ENCODE measurements around the gene ZMIZ1.

The ZMIZ1 gene

DNA sequence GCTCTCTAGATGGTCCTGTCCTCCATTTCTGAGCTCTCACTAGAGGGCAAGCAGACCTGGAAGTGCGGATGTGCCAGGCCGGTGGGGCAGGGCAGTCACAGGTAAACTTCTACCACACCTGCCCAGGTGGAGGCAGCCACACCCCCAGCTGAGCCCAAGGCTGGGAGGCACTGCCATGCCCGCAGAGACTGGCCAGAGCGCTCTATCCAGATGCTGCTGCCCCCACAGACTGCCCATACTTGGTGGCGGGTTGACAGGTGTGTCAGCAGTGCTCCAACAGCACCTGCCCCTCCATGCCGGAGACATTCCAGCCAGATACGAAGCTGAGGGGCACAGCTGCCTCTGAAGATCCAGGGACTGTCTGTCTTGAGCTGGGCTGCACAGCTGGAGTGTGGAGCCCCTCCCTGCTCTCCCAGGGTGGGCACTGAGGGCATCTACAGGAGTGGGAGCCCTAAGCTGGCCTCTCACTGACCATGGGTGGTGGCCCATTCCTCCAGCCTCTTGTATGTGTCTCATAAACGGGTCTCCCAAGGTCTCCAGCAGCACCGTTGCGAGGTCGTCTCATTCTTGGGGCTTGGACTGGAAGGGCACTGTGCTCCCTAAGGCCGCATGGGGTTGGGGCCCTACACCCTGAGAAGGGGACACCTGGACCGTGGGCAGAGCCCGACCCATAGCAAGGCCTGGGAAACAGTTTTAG is 240.4 kb downstream of the ZMIZ1 start:
- no peak for DNase-seq (ENCODE audit: low spot score)

DNA sequence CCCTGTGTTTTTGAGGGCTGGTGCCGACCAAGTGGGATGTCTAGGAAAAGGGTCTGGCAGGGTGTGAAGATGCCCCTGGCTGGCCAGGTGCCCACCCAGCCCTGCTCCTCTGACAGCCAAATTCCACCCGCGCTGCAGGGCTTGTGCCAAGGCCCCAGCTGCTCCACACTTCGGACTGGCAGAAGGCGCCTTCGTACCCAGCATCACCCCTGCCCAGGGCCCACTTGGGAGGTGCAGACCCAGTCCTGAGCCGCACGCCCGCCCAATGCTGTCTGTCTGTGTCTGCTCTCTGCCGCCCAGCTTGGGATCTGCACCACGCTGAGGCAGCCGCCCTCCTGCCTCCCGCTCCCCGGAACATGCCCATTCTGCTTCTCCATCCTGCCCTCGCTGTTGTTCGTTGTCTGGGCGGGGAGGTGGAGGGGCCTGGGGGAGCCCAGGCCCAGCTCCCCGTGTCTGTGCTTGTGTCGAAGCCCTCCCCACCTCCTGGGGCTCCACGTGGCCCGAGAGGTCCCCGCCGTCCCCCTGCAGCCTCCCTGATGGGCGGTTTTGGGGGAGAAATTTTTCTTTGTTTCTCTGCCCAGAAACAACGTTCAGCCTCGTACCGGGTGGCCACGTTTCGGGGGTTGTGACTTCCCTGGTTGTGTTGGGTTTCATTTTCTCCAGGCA is 241.6 kb downstream of the ZMIZ1 start:
- no peak for DNase-seq (ENCODE audit: low spot score)

DNA sequence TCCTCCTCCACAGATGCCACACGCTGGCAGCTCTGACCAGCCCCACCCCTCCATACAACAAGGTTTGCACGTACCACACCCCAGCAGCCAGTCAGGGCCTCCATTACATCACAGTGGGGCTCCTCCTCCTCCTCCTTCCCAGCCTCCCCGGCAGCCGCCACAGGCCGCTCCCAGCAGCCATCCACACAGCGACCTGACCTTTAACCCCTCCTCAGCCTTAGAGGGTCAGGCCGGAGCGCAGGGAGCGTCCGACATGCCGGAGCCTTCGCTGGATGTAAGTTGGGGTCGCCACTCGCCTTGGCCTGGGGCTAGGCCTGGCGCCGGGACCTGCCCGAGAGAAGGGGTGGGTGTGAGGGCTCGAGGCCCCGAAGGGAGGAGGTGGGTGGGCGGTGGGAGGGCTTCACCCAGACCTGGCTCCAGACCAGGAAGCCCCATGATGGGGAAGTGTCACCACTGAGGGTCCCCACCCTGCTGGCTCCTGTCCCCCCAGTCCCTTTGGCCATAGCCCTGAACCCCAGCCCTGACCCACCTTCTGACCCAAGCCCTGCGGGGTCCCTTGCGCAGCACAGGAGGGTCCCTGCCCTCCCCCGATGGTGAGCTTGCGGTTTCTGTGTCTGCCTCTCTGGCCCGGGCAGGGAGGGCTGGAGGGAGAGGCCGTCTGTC is 242.3 kb downstream of the ZMIZ1 start:
- no peak for DNase-seq (ENCODE audit: low spot score)

DNA sequence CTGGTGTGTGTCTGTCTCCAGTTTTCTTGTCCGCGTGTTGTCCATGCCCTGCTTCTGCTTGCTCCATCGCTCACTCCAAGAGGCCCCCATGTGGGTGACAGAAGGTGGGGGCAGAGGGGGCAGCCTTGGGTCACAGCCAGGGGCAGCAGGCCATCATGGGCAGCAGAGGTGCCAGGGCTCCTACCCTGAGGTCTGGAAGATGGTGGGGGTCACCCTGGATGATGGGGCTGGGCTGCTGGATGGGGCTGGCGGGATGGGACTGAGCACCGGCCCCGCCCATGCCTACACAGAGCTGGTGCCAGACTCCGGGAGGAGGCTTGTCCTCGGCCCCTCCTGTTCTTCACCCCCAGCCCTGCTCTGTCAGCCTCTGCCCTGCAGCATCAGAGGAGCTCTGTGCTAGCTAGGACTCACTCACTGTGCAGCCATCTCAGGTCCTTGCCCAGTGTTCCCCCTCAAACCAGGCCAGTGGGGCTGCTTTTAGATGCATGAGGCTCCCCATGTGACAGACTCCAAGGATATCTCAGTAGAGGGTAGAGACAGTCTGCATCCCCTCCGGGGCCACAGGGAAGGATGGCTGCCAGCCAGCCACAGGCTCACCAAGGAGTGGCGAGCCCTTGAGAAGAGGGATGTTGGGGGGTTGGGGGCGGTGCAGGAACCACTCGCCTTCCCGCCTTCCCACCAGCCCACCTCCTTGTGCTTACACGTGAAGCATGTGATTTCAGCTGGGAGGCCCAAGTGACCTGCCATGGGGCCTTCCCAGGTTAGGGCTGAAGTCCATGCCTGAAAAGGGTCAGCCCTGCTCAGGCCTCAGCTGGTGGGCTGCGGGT is 243.0 kb downstream of the ZMIZ1 start:
- no peak for DNase-seq (ENCODE audit: low spot score)

DNA sequence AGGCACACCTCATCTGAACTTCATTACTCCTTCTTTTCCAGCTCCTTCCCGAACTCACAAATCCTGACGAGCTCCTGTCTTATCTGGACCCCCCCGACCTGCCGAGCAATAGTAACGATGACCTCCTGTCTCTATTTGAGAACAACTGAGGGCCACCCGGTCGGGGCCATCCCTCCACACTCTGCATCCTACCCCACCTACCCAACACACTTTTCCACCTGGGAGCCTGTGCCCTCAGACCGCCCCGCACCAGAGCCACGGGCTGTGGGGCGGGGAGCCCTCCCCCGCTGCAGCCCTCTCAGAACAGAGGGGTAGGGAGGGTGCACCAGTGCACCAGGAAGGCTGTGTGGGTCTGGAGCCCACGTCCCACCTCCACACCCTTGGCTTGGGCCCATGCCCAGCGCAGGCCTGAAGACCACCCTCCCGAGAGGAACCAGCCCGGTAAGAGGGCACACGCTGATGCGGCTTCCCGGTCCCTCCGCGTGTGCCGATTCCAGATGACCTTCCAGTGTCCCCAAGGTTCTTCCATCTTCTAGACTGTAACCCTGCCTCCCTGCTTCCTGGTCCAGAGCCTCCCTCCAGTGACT is 243.9 kb downstream of the ZMIZ1 start:
- DNase-seq (ENCODE audit: low spot score): no peak

- DNase-seq (ENCODE audit: low spot score): no peak
These were observed 244.6 kb downstream of the ZMIZ1 start for GRCh38 chr10:79313320-79313719.

DNA sequence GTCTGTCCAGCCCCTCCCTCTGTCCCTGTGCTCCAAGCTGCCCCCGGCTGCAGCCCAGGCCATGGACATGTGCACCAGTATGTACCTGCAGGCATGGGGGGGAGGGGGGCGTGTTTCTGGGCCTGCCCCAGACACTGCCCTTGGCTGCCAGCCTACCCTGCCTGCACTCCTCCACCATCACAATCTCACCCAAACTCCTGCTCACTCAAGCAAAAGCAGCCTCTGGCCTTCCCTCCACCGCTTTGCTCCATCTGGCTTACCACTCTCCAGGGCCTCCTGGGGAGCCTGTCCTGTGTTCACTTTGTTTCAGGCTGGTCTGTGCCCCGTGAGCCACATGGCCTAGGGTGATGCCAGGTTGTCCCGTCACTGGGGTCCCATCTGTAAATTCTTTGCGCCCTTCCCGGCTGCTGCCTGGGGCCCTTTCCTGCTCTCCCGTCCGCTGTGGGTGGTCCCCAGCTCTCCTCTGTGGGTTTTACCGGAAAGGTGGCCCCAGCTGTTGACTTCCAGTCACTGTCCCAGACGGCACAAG is 245.2 kb downstream of the ZMIZ1 start:
- DNase-seq (ENCODE audit: low spot score): no peak

DNA sequence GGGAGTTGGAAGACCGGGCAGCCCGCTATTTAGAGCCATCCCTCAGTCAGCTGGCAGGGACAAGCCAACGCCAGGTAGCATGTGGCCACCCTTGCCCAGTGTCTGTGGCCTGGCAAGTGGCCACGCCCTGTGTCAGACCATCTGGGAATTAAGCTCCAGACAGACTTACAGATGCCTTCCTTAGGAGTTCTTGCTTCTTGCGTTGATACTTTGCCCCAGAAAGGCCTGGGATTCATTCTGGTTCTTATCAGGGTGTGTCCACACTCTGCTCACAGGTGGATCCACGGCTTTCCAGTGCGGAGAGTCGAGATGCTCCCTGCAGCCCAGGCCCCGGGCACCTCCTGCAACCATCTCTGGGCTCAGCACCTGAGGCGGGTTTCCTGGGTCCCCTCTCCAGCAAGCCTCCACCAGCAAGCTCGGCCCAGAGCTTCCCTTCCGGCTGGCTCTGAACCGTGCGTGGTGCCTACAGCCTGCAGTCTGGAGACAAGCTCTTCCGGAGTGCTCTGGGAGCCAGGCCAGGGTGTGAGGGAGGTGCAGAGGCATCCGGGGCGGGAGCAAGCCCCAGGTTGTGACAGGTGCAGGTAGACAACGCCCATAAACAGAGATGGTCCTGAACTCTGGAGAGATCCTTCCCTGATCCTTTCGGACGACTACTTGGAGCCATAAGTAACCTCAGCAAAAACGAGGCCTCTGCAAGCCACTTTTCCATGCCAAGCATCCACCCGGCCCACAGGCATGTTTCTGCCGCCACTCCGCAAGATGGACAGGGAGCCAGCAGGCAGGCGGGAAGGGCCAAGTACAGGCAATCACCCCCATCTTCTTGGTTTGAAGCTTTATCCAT is 246.2 kb downstream of the ZMIZ1 start:
- DNase-seq (ENCODE audit: low spot score): no peak

DNA sequence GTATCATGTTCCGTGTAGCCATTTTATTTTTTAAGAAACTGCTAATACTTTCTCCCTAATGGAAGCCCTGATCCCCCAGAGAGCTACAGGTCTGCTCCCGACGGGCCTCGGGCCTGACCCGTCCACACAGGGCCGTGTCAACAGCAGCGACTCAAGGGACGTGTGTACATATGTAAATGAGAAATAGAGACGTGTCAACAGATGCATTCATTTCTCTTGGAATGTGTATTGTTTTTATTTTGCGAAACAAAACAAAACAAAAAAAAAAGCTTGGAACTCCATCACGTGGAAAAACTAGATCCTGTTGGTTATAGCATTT is 246.8 kb downstream of the ZMIZ1 start:
- DNase-seq (ENCODE audit: low spot score): no peak

DNA sequence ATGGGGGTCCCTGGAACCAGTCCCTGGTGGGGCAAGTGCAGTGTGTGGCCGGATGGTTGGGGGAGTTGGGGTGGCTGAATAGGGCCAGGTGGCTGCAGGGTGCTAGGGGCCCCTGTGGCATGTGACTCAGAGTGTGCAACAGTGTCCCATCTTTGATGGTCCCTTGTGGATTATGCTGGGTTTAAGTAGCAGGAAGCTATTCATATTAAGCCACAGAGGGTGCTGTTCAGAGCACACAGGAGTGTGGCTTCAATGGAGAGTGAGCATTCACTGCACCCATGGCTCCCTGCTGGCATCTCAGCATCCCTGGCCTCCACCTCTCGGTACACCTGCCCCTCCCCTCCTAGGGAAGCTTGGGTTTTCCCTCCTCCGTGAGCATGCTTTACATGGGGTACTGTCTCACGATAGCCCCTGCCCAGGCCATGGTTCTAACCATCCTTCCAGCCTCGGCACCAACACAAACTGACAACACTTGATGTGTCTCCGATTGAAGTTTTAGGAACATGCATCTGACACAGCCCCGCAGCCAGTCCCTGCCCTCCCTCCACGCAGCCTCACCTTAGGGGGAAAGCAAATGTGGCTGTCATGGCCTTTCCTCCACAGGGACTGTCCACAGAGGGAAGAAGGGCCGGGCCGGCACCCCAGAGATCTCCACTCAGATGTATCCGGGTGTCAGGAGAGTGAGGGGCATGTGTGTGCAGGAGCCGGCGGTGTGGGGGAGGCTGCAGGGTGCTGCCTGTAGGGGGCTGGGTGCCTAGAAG is 248.1 kb downstream of the ZMIZ1 start:
- DNase-seq (ENCODE audit: low spot score): peak; percentile 18

- no peak for DNase-seq (ENCODE audit: low spot score)
These were observed 249.6 kb downstream of the ZMIZ1 start for GRCh38 chr10:79318369-79318768.

GRCh38 chr10:79319115-79319771 is 250.5 kb downstream of the ZMIZ1 start:
- DNase-seq (ENCODE audit: low spot score): no peak

DNA sequence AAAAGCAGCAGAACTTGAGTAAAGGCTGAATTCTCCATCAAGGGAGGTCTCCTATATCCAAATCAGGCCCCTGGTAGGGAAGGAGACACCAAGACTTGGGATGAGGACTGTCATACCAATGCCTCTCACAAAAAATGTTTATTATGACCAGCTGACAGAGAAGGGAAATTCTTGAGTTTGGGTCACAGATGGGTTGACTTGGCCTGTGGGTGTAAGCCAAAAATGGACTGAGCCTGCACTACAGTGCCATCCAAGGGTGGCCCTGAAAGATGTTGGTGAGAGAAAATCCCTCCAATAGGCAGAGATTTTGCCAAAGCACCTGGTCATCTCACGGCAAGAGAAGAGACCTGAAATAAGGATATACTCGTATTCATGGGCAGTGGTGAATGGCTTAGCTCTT is 251.6 kb downstream of the ZMIZ1 start:
- no peak for DNase-seq (ENCODE audit: low spot score)

DNA sequence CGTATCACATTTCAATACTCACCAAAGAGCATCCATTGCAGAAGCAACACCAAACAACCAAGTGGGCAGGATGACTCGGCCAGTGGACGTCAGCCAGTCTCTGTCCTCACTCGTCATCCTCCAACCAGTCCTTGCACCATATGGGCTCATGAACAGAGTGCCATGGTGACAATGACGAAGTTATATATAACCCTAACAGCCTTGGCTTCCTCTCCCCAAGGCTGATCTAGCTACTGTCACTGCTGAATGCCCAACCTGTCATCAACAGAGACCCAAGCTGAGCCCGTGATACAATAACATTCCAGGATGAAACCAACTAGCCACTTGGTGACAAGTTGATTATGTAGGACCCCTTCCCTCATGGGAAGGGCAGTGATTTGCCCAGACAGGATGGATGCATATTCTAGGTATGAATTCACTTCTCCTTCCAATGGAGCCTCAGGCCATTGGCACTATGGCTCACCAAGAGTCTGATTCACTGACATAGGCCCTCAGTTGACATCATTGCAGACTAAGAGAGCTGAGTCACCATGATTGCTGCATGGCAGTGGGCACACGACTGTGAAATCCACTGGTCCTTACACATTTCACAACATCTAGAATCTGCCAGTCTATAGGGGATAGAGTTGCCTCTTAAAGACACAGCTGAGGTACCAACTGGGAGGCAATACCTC is 252.2 kb downstream of the ZMIZ1 start:
- no peak for DNase-seq (ENCODE audit: low spot score)

- no peak for DNase-seq (ENCODE audit: low spot score)
These were observed 252.7 kb downstream of the ZMIZ1 start for GRCh38 chr10:79321494-79321882.

GRCh38 chr10:79321951-79322350 is 253.2 kb downstream of the ZMIZ1 start:
- DNase-seq (ENCODE audit: low spot score): no peak

DNA sequence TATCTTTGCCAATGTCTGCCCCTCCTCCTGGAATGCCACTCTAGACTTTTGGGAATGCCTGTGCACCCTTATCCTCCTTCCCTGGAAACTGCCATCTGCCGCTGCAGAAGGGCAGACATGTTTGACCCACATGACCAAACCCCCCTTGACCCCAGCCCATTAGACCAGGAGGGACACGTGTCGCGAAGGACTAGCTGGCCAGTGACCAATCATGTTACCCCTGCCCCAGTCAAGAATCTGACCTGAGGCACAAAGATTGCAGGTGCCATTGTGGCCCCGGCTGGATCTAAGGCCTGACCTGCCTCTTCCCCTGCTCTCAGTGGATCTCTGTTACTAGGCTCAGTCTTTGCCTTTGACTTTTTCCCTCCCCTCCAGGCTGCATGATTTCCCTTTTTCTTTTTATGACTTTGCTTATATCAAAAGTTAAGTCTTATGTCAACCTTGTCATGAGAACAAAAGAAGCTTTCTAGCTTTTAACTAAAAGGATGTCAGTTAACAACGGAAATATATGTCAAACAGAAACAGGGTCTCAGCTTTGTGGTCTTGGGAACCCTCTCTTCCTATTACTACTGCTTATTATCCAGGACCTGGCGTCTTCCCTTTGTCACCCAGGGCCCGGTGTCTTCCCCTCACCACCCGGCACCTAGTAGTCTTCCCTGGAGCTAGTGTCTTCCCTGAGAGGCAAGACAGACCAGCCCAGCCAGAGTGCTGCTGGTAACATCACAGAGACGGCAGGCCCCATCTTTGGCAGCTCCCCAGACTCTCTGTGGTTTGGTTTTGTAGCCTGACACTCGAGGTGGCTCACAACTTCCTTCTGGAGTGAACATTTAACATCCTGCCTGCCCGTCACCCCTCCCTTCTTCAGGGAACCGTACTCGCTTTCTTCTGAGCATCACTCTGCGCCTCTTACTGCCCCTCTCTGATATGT is 254.1 kb downstream of the ZMIZ1 start:
- DNase-seq (ENCODE audit: low spot score): peak; percentile 88

- no peak for DNase-seq (ENCODE audit: low spot score)
These were observed 254.8 kb downstream of the ZMIZ1 start for GRCh38 chr10:79323602-79324001.
